Jurkat, Clone E6-1 (cell line): Measurements from ENCODE around the gene CAP2.

Experiments
- DNase-seq: peaks from one replicate; pipeline ENCODE4 v3.0.0-alpha.2; 2011; ENCODE audit warnings: low read depth, low spot score
- H3K4me3 ChIP-seq: 2 replicates; pipeline ENCODE4 v1.5.1; 2011; ENCODE audit warnings: mild to moderate bottlenecking, low read length, control low read depth, moderate library complexity

The CAP2 gene

DNA sequence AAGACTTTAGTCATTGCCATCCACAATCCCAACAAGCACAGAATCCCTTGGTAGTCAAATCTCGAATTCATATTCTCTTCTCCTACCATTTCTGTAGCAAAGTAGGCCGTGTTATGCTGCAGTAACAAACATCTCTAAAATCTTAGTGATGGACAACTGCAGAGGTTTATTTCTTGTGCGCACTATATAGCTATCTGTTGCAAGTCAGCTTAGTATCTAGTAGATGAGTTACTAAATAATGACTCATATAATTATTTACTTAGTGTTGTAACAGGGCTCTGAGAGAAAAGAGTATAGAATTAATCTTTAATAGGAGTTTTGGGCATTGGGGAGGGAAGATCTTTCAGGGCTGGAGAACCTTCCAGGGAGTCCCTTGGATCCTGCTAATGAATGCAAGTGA, 73.3 kb downstream of the CAP2 start:
- DNase-seq, result no peak
- H3K4me3 ChIP-seq, result no peak overlapping the region

DNA sequence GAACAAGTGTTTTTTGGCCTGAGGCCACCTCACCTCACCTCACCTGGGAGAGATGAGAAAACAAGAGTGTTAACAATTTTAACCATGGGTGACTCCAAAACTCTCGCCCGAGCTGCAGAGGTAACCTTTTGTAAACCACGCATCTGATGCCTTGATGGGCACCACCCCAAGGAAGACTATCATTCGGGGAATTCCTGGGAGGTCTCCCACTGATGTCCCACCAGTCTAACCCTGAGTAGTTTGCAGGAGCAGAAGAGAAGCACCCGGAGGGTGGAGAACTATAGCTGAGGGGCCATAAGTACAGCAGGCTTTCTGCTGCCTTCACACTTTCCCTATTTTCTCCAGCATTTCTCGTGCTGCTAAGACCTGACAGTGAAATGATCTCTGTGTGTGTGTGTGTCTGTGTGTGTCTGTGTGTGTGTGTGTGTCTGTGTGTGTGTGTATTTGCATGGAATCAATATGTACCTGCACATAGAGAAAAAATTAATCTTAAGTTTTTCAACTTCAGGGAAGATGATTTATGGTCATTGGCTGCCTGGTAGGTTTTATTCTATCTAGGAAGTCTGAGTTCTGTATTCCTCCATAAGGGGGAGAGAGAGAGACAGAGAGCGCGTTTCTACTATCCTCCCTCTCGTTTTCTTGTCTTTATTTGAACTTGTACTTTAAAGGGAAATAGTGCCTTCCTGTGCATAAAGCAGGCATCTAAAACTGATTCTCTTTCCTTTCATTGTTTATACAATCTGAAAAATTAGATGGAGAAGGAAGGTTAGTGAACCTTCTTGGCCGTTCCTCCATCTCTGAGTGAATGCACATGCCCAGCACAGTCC, 75.8 kb downstream of the CAP2 start:
- no peak overlapping the region for H3K4me3 ChIP-seq
- no peak for DNase-seq

DNA sequence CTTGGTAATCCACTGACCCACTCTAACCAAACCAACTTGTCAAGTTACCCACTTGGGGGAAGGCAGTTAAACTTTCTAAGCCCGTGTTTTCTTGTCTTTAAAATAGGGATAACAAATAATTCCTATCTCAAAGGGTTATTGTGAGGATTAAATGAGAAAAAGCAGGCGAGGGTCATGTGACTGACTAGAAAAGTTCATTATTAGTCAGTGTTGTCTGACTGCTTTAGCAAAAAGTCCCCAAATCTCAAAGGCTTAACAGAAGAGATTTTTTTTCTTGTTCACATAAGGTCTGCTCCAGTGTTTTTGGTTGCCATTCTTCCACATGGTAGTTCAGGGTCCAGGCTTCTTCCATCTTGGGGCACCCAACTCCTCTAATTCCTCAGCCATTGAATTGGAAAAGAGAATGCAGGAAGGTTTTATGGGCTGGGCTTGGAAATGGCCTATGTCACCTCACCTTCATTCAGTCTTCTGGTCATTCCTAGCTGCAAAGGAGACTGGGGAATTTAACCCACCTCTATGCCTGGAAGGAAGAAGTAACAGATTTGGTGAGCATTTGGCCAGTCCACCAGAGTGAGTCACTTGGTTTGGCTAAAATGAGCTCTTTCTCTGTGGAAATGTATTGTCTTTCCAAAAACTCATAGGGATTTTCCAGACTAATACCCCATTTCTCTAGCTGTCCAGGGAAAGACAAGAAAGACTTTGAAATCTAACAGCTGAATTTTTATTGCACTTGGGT, 77.0 kb downstream of the CAP2 start:
- H3K4me3 ChIP-seq, result no peak overlapping the region
- no peak for DNase-seq

DNA sequence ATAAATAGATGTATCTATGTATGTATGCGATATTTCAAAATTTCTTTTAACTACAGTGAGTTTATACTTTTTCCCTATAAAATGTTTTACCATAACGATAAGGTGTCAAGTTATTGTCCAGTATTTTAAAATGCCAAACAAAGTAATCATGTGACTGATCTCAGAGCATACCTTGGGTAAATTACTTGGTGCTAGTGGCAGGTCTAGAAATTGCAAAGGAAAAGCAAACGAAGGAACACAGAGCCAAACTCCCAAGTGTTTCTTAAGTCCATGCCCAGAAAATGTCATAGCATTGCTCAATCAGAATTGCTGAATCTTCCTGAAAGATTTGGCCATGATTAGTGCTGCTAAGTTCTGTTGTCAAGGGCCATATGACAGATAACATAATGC, 77.5 kb downstream of the CAP2 start:
- no peak for DNase-seq
- no peak overlapping the region for H3K4me3 ChIP-seq

DNA sequence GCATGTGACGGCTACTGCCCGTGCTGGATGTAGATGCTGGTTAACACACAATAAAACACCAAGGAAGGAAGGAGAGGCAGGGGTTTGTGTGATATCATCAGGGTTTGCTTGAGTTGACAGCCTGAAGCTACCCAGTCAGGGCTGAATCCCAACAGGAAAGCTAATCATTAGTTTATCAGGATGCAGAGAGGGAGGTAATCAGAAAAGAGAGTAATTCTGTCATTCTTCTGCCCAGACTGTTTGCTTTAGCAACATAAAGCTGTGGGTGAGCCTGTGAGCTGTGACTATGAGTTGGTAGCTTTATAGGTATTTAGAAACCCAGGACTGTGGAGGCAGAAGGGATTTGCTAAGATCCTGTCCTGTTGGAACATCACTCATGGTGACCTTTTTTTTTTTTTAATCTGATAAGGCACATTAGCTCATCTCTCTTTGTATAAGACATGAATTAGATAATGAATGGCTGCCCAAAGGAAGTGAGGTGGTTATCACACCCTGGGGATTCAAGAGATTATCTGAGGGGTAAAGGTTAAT, 79.3 kb downstream of the CAP2 start:
- no peak for DNase-seq
- no peak overlapping the region for H3K4me3 ChIP-seq

DNA sequence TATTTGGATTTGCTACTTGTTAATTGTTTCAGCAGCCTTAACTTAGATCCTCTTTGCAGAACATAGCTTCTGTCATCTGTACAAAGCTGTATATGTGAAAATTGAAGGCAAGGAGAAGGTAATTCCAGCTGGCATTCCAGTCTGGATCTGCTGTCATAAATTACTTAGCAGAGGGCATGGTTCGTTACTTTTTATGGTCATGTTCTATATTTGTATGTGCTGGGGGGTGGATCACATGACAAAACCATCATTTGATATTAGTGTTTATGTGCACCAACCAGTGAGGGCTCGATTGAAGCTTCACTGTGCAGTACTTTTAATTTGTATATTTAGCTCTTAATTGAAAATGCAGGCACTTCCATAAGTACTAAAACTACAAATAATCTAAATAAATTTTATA, 80.2 kb downstream of the CAP2 start:
- H3K4me3 ChIP-seq, result no peak overlapping the region
- DNase-seq, result no peak

DNA sequence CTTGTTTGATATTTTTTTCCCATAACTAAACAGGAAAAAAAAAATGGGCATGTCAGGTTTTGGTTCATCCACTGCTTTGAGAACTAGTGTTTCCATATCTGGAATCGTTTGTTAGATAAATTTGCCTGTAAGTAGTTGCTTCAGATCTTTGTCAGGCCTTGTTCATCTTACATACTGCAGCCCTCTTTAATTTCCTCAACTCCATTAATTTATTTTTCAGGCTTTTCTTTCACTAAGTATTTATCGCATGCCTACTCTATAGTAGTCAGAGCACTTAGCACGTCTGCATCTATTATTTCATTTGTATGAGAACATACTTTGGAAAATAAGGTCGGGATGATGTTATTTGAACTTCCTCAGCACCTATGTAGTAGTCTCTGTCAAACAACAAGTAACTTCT, 80.9 kb downstream of the CAP2 start:
- DNase-seq, result no peak
- no peak overlapping the region for H3K4me3 ChIP-seq

DNA sequence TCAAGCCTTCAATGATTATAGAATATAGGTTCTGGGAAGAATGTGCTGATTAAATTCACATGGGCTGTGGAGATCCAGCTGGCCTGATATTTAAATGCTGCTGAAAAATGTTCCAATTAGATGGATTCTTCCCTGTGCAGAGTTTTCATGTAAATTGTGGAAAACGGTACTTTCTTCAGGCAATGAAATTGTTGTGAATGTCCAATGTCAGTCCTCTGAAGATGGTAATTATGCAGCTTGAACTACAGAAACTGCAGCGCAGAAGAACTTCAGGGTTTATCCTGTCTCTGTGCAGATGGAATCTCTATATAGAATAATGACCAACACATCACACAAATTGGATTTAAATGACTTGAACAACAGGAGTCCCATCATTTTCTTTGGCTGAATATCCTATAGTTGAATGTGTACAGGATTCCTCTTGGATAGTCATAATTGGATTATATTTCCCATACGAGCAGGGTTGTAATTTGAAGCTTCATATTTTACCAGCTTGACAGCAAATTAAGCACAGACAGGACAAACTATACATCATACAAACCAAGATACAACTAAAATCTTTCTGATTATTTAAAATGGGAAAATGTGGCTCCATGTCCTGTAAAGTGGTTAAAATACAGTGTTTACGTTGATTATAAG, 82.3 kb downstream of the CAP2 start:
- H3K4me3 ChIP-seq, result no peak overlapping the region
- DNase-seq, result no peak

DNA sequence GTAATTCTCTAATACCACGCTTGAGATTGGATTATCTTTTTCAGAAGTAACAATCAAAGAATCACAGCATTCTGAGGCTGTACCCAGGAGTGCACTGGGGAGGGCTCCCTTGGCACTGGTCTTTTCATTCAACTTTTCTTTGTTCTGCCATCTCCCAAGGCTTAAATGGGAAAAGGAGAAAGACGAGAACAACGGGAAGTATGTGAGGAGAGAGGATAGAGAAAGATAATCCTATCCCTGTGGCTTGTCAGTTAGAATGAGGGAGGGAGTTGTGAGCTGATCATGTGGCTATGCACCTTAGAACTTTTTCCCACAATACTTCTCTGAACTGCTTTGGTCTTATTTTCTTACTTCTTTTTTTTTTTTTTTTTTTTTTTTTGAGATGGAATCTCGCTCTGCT, 83.1 kb downstream of the CAP2 start:
- DNase-seq, result no peak
- no peak overlapping the region for H3K4me3 ChIP-seq

DNA sequence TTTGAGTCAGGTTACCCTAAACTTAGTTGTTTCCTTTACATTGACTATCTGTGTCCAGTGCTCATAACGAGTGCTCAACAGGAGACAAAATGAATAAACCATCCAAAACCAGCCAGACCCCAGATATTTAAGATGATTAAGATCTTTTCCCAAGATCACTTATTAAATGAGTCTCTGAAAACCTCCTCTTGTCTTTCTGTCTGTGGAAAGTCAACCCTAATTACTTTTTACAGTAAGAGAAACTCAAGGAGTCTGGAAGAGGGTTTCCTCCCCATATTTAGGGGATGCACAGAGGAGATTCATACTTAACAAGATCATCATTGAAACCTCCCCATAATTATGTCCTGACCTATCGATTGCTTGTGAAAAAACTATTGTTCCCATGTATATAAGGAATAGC, 84.0 kb downstream of the CAP2 start:
- DNase-seq, result no peak
- H3K4me3 ChIP-seq, result no peak overlapping the region

DNA sequence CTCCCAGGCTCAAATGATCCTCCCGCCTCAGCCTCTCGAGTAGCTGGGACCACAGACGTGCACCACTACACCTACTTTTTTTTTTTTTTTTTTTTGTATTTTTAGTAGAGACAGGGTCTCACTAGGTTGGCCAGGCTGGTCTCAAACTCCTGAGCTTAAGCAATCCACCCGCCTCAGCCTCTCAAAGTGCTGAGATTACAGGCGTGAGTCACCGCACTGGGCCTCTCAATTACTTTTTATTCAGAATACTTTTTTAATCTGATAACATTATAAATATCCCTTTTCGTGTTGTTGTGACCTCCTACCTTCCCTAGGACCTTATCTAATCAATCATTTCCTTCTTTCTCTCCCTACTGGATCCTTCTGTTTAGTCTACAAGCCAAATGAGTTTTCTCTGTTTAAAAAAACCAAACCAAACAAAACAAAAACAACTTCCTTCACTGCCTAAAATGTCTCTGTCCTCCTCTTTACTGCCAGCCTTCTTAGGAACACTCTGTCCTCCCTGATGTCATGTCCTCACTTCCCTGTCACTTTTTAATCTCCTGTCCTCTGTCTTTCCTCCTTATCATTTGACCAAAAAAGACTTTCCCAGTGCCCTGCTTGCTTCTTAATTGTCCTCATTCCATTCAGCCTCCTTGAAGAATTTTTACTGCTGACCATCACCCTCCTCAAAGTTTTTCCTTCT, 85.0 kb downstream of the CAP2 start:
- H3K4me3 ChIP-seq, result no peak overlapping the region
- DNase-seq, result no peak

DNA sequence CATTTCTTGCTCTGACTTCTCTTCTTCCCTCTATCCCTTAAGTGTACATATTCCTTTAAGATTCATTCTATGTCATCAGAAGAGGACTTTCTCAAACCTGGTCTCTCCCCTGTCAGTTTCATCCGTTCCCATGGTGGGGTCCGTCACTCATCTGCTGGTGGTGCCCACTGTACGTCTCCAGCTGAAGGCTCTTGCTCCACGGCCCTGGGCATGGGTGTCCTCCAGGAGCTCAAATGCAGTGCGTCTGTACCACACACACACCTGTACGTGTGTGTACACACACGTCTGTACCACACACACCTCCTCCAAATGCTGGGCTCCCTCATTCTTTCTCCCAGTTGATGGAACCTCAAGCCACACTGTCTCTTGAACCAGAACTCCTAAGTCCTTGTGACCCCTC, 85.6 kb downstream of the CAP2 start:
- no peak overlapping the region for H3K4me3 ChIP-seq
- no peak for DNase-seq

DNA sequence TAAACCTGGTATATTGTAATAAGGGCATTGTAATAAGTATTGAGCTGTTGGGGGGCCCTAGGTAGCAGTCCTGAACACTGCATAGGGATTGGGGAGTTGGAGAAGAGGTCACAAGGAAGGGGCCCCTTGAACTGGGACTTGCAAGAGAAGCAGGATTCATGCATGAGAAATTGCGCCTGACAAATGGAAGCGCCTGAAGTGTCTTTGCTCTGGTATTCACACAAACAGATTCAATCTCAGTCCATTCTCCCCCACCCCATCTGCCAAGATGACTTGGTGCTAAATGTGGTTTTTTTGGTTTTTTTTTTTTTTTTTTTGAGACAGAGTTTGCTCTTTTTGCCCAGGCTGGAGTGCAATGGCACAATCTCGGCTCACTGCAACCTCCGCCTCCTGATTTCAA, 87.1 kb downstream of the CAP2 start:
- H3K4me3 ChIP-seq, result no peak overlapping the region
- no peak for DNase-seq

DNA sequence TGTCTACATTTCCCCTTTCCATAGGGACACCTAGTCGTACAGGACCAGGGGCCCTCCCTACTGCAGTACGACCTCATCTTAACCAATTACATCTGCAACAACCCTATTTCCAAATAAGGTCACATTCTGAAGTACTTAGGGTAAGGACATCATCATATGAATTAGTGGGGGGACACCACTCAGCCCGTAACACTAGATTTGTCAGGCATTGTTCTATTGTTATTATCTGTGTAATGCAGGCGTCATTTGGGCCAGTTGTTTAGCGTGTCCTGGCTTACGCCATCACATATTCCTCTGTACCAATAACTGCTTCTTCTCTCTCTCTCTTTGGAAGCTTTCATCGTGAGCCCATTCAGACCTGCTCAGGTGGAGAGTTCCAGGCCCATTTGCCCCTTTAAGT, 89.3 kb downstream of the CAP2 start:
- no peak overlapping the region for H3K4me3 ChIP-seq
- no peak for DNase-seq

DNA sequence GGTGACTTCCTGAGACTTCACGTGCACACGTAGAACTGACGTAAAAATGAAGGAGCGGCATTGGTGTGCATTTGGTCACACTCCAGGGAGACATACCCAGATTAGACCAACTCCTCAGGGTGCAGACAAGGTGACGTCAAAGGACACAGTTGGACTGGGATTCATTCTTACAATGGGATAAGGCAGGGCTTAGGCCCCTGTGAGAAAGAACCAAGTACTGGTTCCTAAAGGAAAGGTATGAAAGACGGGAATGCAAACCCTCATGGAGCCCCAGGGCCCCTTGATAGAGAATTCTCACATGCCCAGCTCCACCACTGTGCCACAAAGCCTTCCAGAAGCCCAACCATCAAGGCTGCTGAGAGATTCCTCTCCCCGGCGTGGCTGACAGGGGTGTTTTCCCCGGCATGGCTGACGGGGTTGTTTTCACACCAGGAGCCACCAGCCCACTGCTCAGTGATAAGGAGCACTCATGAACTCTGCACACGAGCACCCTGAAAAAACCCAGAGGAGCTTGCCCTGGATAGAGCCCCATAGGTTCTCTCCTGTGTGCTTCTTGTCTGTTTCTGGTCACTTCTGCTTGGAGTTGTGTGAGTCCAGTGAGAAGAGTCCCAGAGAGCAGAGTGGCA, 90.1 kb downstream of the CAP2 start:
- no peak overlapping the region for H3K4me3 ChIP-seq
- DNase-seq, result no peak

DNA sequence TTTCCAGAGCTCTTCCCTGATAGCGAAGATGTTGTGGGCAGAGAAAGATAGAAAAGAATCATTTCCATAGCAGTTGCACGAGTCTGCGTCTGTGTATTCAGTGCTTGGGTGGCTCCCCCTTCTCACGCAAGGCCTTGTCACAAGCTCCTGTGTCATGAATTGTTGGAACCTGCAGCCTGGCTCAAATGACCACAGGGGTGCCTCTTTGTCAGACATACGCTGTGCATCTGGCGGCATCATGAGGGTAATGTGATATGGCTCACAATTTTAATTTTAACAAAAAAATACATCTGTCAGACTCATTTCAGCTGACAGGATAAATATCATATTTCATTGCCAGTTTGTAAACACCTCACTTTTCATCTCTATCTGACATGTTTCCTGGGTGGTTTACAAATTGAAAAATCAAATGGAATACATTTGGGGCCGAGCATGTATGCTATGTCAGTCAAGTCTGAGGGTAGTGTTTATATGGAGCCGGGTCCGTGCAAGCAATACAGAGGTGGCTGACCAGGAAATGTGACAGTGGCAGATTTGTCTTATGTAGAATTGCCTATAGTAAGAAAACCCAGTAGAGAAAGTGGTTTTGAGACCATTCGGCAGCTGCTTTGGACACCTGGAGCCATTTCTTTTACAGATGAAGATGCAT, 90.9 kb downstream of the CAP2 start:
- DNase-seq, result no peak

DNA sequence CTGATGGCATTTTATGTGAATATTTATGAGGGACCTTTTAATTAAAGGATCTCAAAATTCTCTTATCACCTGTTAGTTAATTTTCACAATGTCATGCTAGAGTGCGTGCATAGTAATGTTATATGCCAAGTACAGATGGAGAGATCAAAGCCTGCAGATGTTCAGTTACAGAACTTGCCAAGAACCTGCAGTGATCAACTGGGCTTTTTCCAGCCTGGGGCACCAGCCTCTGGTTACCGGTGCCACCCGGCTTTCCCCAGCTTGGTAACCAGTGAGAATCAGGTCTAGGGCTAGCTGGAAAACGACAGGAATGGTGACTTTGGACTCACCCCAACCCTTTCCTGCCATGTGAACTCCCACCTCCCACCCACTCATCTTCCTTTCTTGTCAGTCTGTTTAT, 91.8 kb downstream of the CAP2 start:
- H3K4me3 ChIP-seq, result no peak overlapping the region
- no peak for DNase-seq

More for the DNA sequence above, 90.9 kb downstream of the CAP2 start:
- no peak overlapping the region for H3K4me3 ChIP-seq

DNA sequence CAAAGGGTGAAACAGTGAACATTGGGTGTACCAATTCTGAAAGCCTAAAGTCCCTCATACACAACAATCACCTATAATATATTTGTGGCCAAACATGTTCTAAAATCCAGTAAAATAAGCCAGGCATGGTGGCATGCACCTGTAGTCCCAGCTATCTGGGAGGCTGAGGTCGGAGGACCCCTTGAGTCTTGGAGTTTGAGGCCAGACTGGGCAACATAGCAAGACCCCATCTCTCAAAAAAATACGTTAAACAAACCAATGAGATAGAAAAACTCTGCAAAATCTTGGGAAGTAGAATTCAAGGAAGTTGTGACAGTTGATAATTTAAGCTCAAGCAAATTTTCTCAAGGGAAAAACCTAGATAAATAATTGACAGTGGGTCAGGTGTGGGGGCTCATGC, 92.6 kb downstream of the CAP2 start:
- DNase-seq, result no peak
- no peak overlapping the region for H3K4me3 ChIP-seq

DNA sequence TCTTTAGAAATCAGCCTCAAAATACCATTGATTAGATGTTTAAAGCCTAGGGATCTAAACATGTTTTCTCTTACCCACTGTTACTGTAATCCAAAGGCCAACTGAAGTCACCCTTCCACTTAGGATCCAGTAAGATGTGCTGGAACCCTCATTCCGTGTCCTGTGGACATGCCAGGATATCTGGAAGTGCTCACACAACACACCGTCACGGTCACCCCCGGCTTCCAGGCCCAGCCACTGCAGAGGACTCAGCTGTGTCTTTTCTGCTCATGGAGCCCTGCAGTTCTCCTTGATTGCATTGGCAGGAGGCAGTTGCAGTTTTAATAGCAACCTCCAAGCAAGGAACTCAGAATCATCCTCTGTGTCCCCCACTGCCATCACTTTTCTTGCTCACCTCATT, 93.3 kb downstream of the CAP2 start:
- H3K4me3 ChIP-seq, result no peak overlapping the region
- no peak for DNase-seq
